Activated naive CD4-positive, alpha-beta T cell treated with anti-CD3 and anti-CD28 coated beads, Interleukin-2, amount 50 U/mL, for 24 hours (primary cell): ENCODE measurements around the gene SLC47A1.

Experiments
- H3K27ac Mint-ChIP-seq: one replicate; pipeline ENCODE4 v1.8.0; 2021; ENCODE audit warnings: mild to moderate bottlenecking, mixed read lengths
- H3K27me3 Mint-ChIP-seq: one replicate; pipeline ENCODE4 v1.8.0; 2021; ENCODE audit warnings: mixed read lengths
- H3K36me3 Mint-ChIP-seq: one replicate; pipeline ENCODE4 v1.8.0; 2021; ENCODE audit warnings: mixed read lengths
- H3K4me1 Mint-ChIP-seq: one replicate; pipeline ENCODE4 v1.8.0; 2021; ENCODE audit warnings: mixed read lengths
- H3K4me3 Mint-ChIP-seq: one replicate; pipeline ENCODE4 v1.8.0; 2021; ENCODE audit warnings: mild to moderate bottlenecking, mixed read lengths
- H3K9me3 Mint-ChIP-seq: one replicate; pipeline ENCODE4 v1.8.0; 2021; ENCODE audit warnings: mixed read lengths

The SLC47A1 gene

DNA sequence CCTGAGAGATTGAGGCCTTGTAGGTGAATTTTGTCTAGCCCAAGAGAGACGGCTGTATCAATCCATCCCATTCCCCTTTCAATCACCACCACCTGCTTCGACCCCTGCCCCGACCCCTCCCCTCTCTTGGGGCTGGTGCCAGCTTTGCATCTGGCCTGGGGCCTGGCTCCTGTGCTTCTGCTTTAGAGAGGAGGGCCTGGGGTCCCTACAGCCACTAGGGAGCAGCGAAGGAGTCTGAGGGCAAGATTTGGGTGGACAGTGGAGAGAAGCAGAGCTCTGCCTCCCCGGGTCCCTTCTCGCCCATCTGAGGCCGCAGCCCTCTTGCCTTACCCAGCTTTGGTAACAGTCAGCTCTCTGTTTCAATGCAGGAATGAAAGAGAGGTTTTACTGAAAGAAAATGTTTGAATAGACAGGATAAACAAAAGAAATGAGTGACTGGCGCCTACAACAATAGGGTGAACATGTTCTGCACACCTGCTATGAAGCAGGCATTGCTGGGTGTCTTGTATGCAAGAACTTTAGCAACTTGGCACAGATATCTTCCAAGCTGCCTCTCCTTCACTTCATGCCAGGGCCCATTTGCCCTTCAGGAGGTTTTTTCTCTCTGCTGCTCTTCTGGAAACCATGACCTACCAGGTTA lies 57.4 kb downstream of the SLC47A1 start:
- H3K4me3 Mint-ChIP-seq = no peak overlapping the region
- no peak overlapping the region for H3K27ac Mint-ChIP-seq
- no peaks in the 10 kb centered on the region for H3K9me3 Mint-ChIP-seq
- no peaks in the 10 kb centered on the region for H3K27me3 Mint-ChIP-seq
- H3K4me1 Mint-ChIP-seq = no peaks in the 10 kb centered on the region
- H3K36me3 Mint-ChIP-seq = no peaks in the 10 kb centered on the region

- H3K27me3 Mint-ChIP-seq = peaks cover 1% of the 10 kb centered on the region
- H3K9me3 Mint-ChIP-seq = no peaks in the 10 kb centered on the region
- H3K4me3 Mint-ChIP-seq = no peak overlapping the region
- no peaks in the 10 kb centered on the region for H3K36me3 Mint-ChIP-seq
- H3K4me1 Mint-ChIP-seq = no peaks in the 10 kb centered on the region
- no peak overlapping the region for H3K27ac Mint-ChIP-seq
Observed at GRCh38 chr17:19592316-19592715, 58.7 kb downstream of the SLC47A1 start.

- H3K9me3 Mint-ChIP-seq = no peaks in the 10 kb centered on the region
- H3K36me3 Mint-ChIP-seq = no peaks in the 10 kb centered on the region
- peaks cover 1% of the 10 kb centered on the region for H3K27me3 Mint-ChIP-seq
- no peaks in the 10 kb centered on the region for H3K4me1 Mint-ChIP-seq
- H3K27ac Mint-ChIP-seq = no peak overlapping the region
- no peak overlapping the region for H3K4me3 Mint-ChIP-seq
Observed at GRCh38 chr17:19596869-19597268, 63.2 kb downstream of the SLC47A1 start.

DNA sequence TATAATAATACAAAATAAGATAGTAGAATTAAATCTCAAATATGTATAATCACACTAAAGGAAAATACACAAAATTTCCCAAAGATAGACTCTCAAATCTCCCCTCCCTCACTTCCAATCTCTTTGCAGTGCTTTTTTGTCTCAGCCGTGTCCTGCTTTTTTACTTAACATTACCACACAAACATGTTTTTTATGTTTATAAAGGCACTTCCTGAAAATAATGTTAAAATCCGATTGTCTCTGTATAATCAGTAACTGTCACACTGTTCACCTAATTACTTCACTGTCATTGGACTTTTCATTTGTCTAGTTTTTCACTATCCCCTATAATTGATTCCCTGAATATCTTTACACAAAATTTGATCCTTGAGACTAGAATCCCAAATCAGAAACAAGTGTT lies 76.7 kb downstream of the SLC47A1 start:
- Mint-ChIP-seq H3K27ac (no peak overlapping the region), H3K4me1 (peaks cover 8% of the 10 kb centered on the region), H3K27me3 (no peaks in the 10 kb centered on the region), H3K9me3 (no peaks in the 10 kb centered on the region), H3K4me3 (no peak overlapping the region), H3K36me3 (no peaks in the 10 kb centered on the region)

GRCh38 chr17:19610879-19611278 lies 77.2 kb downstream of the SLC47A1 start:
- H3K4me3 Mint-ChIP-seq = no peak overlapping the region
- H3K4me1 Mint-ChIP-seq = peaks cover 8% of the 10 kb centered on the region
- no peak overlapping the region for H3K27ac Mint-ChIP-seq
- H3K27me3 Mint-ChIP-seq = no peaks in the 10 kb centered on the region
- no peaks in the 10 kb centered on the region for H3K9me3 Mint-ChIP-seq
- H3K36me3 Mint-ChIP-seq = no peaks in the 10 kb centered on the region

GRCh38 chr17:19613979-19614378 lies 80.3 kb downstream of the SLC47A1 start:
- Mint-ChIP-seq H3K4me1 (peaks cover 8% of the 10 kb centered on the region), H3K4me3 (no peak overlapping the region), H3K27me3 (peaks cover 1% of the 10 kb centered on the region), H3K27ac (no peak overlapping the region), H3K9me3 (peaks cover 10% of the 10 kb centered on the region), H3K36me3 (peaks cover 8% of the 10 kb centered on the region)

- Mint-ChIP-seq H3K27me3 (peaks cover 1% of the 10 kb centered on the region), H3K4me3 (no peak overlapping the region), H3K4me1 (peaks cover 8% of the 10 kb centered on the region), H3K9me3 (peaks cover 19% of the 10 kb centered on the region), H3K27ac (no peak overlapping the region), H3K36me3 (peaks cover 17% of the 10 kb centered on the region)
Observed at GRCh38 chr17:19614900-19615299, 81.2 kb downstream of the SLC47A1 start.

DNA sequence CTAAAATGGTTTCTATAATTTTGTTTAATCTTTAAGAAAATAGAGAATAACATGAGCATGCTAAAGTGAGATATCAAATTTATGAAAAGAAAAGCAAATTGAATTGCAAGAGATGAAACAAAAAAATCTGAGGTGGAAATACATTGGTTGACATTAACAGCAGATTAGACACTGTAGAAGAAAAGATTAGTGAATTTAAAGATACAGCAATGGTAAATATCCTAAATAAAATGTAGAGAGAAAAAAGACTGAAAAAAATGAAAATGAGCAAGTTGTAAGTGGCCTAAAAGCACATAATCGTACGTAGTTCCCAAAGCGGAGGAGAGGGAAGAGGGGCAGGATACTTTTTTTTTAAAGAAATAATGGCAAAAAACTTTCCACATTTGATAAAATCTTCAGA lies 84.4 kb downstream of the SLC47A1 start:
- peaks cover 20% of the 10 kb centered on the region for H3K36me3 Mint-ChIP-seq
- H3K4me1 Mint-ChIP-seq = peaks cover 8% of the 10 kb centered on the region
- peaks cover 25% of the 10 kb centered on the region for H3K9me3 Mint-ChIP-seq
- H3K27me3 Mint-ChIP-seq = peaks cover 5% of the 10 kb centered on the region
- no peak overlapping the region for H3K4me3 Mint-ChIP-seq
- no peak overlapping the region for H3K27ac Mint-ChIP-seq

DNA sequence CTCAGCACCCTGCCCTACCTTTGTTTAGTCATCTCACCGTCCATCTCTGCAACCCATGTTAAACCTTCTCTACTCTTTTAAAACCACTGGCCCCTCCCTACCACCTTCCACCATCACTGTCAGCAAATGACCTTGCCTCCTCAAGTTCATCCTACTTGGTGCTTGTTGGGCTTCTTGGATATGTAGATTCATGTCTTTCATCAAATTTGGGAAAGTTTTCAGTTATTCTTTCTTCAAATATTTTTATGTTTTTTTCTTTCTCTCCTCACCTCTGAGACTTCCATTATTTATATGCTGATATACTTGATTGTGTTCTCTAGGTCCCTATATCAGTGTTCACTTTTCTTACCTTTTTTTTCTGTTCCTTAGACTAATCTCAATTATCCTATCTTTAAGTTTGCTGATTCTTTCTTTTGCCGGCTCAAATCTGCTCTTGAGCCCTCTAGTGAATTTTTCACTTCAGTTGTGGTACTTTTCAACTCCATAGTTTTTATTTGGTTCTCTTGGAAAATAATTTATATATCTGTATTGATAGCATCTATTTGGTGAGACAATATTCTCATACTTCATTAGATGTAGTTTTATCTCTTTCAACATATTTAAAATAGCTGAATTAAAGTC lies 86.2 kb downstream of the SLC47A1 start:
- Mint-ChIP-seq H3K27me3 (peaks cover 5% of the 10 kb centered on the region), H3K4me1 (no peaks in the 10 kb centered on the region), H3K4me3 (no peak overlapping the region), H3K27ac (no peak overlapping the region), H3K9me3 (peaks cover 29% of the 10 kb centered on the region), H3K36me3 (peaks cover 23% of the 10 kb centered on the region)

GRCh38 chr17:19621697-19622096 lies 88.0 kb downstream of the SLC47A1 start:
- Mint-ChIP-seq H3K36me3 (peaks cover 22% of the 10 kb centered on the region), H3K4me1 (no peaks in the 10 kb centered on the region), H3K27me3 (peaks cover 6% of the 10 kb centered on the region), H3K4me3 (no peak overlapping the region), H3K27ac (no peak overlapping the region), H3K9me3 (peaks cover 29% of the 10 kb centered on the region)

GRCh38 chr17:19626079-19626478 lies 92.4 kb downstream of the SLC47A1 start:
- H3K4me3 Mint-ChIP-seq = no peak overlapping the region
- peaks cover 5% of the 10 kb centered on the region for H3K36me3 Mint-ChIP-seq
- peaks cover 8% of the 10 kb centered on the region for H3K9me3 Mint-ChIP-seq
- no peaks in the 10 kb centered on the region for H3K4me1 Mint-ChIP-seq
- no peak overlapping the region for H3K27ac Mint-ChIP-seq
- peaks cover 6% of the 10 kb centered on the region for H3K27me3 Mint-ChIP-seq
